ENCODE measurements around the gene ALS2CL. TPM values are rescaled to one million over a fixed set of nuclear protein-coding genes. Genes with fewer than 3 reads are reported as not detected.

The ALS2CL gene
- total and polyA plus RNA-seq, 2 experiments from 2014 or later: 2.0 to 3.1 TPM

GRCh38 chr3:46655271-46655670 lies 38.2 kb downstream of the ALS2CL start:
- Histone ChIP-seq H3K4me3 (no peak overlapping the region), H2AFZ (no peak overlapping the region), H3K36me3 (ENCODE audit: low read depth) (no peaks in the 10 kb centered on the region), H3K27ac (no peak overlapping the region), H3K79me2 (ENCODE audit: insufficient read depth) (no peaks in the 10 kb centered on the region), H3K27me3 (replicated peaks; ENCODE audit: insufficient read depth) (no peaks in the 10 kb centered on the region), H3K9me3 (ENCODE audit: low read depth) (no peaks in the 10 kb centered on the region), H3K9ac (no peak overlapping the region), H3K9me2 (ENCODE audit: insufficient read depth) (no peaks in the 10 kb centered on the region), H3K4me2 (ENCODE audit: unreplicated experiment) (no peak overlapping the region), H3K4me1 (ENCODE audit: insufficient read depth) (no peaks in the 10 kb centered on the region), H3F3A (ENCODE audit: insufficient read depth) (no peaks in the 10 kb centered on the region), H4K20me1 (ENCODE audit: insufficient read depth) (no peaks in the 10 kb centered on the region)
- WGBS, 2 experiments (ENCODE audit: low coverage in 1 of 2, low lambda C conversion rate in 2 of 2, missing lambda C conversion rate in 2 of 2): 36 to 51% methylated on average over 6 of the region's 6 CpGs
- in situ Hi-C loops (cut with MboI): no loop called here
- peak; percentile 61 for DNase-seq
- TF ChIP-seq EZH2phosphoT487 (IDR thresholded peaks at IDR 0.05; ENCODE audit: insufficient read depth, low read depth) (no peak), EZH2 (IDR thresholded peaks at IDR 0.05; ENCODE audit: insufficient read depth, poor library complexity, severe bottlenecking) (no peak)

- Histone ChIP-seq H3K4me2 (ENCODE audit: unreplicated experiment) (no peak overlapping the region), H3K9me2 (ENCODE audit: insufficient read depth) (no peaks in the 10 kb centered on the region), H3K9me3 (ENCODE audit: low read depth) (no peaks in the 10 kb centered on the region), H3K4me3 (no peak overlapping the region), H3K79me2 (ENCODE audit: insufficient read depth) (no peaks in the 10 kb centered on the region), H3K27ac (no peak overlapping the region), H3K36me3 (ENCODE audit: low read depth) (no peaks in the 10 kb centered on the region), H3K9ac (no peak overlapping the region), H3K4me1 (ENCODE audit: insufficient read depth) (peaks cover 7% of the 10 kb centered on the region; the same call in 1 of the 2 replicates), H3F3A (ENCODE audit: insufficient read depth) (no peaks in the 10 kb centered on the region), H2AFZ (no peak overlapping the region), H4K20me1 (ENCODE audit: insufficient read depth) (no peaks in the 10 kb centered on the region), H3K27me3 (replicated peaks; ENCODE audit: insufficient read depth) (no peaks in the 10 kb centered on the region)
- 16 to 23% methylated on average over 1 of the region's 1 CpG for WGBS, 2 experiments (ENCODE audit: low coverage in 1 of 2, low lambda C conversion rate in 2 of 2, missing lambda C conversion rate in 2 of 2)
- DNase-seq: no peak
- in situ Hi-C loops (cut with MboI): no loop called here
- no peak for TF ChIP-seq EZH2 (IDR thresholded peaks at IDR 0.05; ENCODE audit: insufficient read depth, poor library complexity, severe bottlenecking)
- TF ChIP-seq EZH2phosphoT487 (IDR thresholded peaks at IDR 0.05; ENCODE audit: insufficient read depth, low read depth): no peak
These were observed 42.4 kb downstream of the ALS2CL start for GRCh38 chr3:46651084-46651483.

DNA sequence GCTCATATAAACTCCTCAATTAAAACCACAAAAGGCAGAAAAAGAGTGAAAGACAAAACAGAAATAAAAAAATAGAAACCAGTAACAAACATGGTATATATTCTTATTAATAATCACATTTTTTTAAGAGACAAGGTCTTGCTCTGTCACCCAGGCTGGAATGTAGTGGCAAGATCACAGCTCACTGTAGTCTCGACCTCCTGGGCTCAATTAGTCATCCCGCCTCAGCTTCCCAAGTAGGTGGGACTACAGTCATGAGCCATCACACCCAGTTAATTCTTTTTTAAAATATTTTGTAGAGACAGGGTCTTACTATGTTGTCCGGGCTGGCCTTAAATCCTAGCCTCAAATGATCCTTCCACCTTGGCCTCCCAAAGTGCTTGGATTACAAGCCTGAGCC lies 44.0 kb downstream of the ALS2CL start:
- no peaks in the 10 kb centered on the region for H3K9me2 ChIP-seq (ENCODE audit: insufficient read depth)
- H3K4me3 ChIP-seq: no peak overlapping the region
- TF ChIP-seq EZH2 (IDR thresholded peaks at IDR 0.05; ENCODE audit: insufficient read depth, poor library complexity, severe bottlenecking) (no peak), EZH2phosphoT487 (IDR thresholded peaks at IDR 0.05; ENCODE audit: insufficient read depth, low read depth) (no peak)
- no peaks in the 10 kb centered on the region for H4K20me1 ChIP-seq (ENCODE audit: insufficient read depth)
- no peaks in the 10 kb centered on the region for H3F3A ChIP-seq (ENCODE audit: insufficient read depth)
- in situ Hi-C loops (cut with MboI): no loop called here
- no peaks in the 10 kb centered on the region for H3K9me3 ChIP-seq (ENCODE audit: low read depth)
- H3K4me1 ChIP-seq (ENCODE audit: insufficient read depth): peaks cover 7% of the 10 kb centered on the region; the same call in 1 of the 2 replicates
- no peaks in the 10 kb centered on the region for H3K79me2 ChIP-seq (ENCODE audit: insufficient read depth)
- no peak overlapping the region for H3K9ac ChIP-seq
- no peak overlapping the region for H2AFZ ChIP-seq
- peak; percentile 66 for DNase-seq
- no peaks in the 10 kb centered on the region for H3K27me3 ChIP-seq (replicated peaks; ENCODE audit: insufficient read depth)
- H3K36me3 ChIP-seq (ENCODE audit: low read depth): no peaks in the 10 kb centered on the region
- WGBS, 2 experiments (ENCODE audit: low coverage in 1 of 2, low lambda C conversion rate in 2 of 2, missing lambda C conversion rate in 2 of 2): 44 to 46% methylated on average over 3 of the region's 3 CpGs
- no peak overlapping the region for H3K27ac ChIP-seq
- H3K4me2 ChIP-seq (ENCODE audit: unreplicated experiment): no peak overlapping the region

GRCh38 chr3:46648096-46648495 lies 45.4 kb downstream of the ALS2CL start:
- no peaks in the 10 kb centered on the region for H3K79me2 ChIP-seq (ENCODE audit: insufficient read depth)
- H3K36me3 ChIP-seq (ENCODE audit: low read depth): no peaks in the 10 kb centered on the region
- peaks cover 7% of the 10 kb centered on the region; the same call in 1 of the 2 replicates for H3K4me1 ChIP-seq (ENCODE audit: insufficient read depth)
- TF ChIP-seq EZH2 (IDR thresholded peaks at IDR 0.05; ENCODE audit: insufficient read depth, poor library complexity, severe bottlenecking): no peak
- no peak for TF ChIP-seq EZH2phosphoT487 (IDR thresholded peaks at IDR 0.05; ENCODE audit: insufficient read depth, low read depth)
- no peak overlapping the region for H3K4me3 ChIP-seq
- H3K9ac ChIP-seq: no peak overlapping the region
- no peaks in the 10 kb centered on the region for H3K9me2 ChIP-seq (ENCODE audit: insufficient read depth)
- H3K9me3 ChIP-seq (ENCODE audit: low read depth): no peaks in the 10 kb centered on the region
- no peaks in the 10 kb centered on the region for H4K20me1 ChIP-seq (ENCODE audit: insufficient read depth)
- H3K27ac ChIP-seq: no peak overlapping the region
- 75 to 77% methylated on average over 2 of the region's 2 CpGs for WGBS, 2 experiments (ENCODE audit: low coverage in 1 of 2, low lambda C conversion rate in 2 of 2, missing lambda C conversion rate in 2 of 2)
- H2AFZ ChIP-seq: no peak overlapping the region
- no peak overlapping the region for H3K4me2 ChIP-seq (ENCODE audit: unreplicated experiment)
- in situ Hi-C loops (cut with MboI): no loop called here
- no peaks in the 10 kb centered on the region for H3K27me3 ChIP-seq (replicated peaks; ENCODE audit: insufficient read depth)
- no peaks in the 10 kb centered on the region for H3F3A ChIP-seq (ENCODE audit: insufficient read depth)
- DNase-seq: no peak

DNA sequence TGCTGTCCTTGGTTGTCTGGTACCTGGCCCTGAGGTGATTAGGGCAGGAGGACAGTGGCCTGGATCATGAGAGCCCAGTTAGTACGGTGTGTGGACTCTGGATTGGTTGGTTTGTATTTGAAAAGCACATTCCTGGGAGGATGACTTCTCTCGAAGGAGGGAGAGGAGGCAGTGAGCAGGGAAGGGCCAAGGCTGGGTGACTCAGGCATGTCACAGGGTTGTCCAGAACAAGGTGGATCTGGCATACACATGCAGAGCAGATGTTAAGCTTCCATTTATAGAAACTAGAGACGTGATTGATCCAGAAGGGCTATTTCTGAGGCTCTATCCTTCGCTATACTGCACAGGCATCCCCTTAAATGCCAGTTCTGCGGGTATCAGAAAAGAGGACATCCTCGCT lies 46.8 kb downstream of the ALS2CL start:
- Histone ChIP-seq H4K20me1 (ENCODE audit: insufficient read depth) (no peaks in the 10 kb centered on the region), H3K9me3 (ENCODE audit: low read depth) (no peaks in the 10 kb centered on the region), H3K27ac (no peak overlapping the region), H3K79me2 (ENCODE audit: insufficient read depth) (no peaks in the 10 kb centered on the region), H3K4me3 (no peak overlapping the region), H2AFZ (no peak overlapping the region), H3K27me3 (replicated peaks; ENCODE audit: insufficient read depth) (no peaks in the 10 kb centered on the region), H3K4me2 (ENCODE audit: unreplicated experiment) (no peak overlapping the region), H3F3A (ENCODE audit: insufficient read depth) (no peaks in the 10 kb centered on the region), H3K9ac (no peak overlapping the region), H3K36me3 (ENCODE audit: low read depth) (no peaks in the 10 kb centered on the region), H3K4me1 (ENCODE audit: insufficient read depth) (peaks cover 7% of the 10 kb centered on the region; the same call in 1 of the 2 replicates), H3K9me2 (ENCODE audit: insufficient read depth) (no peaks in the 10 kb centered on the region)
- peak; percentile 88 for DNase-seq
- WGBS, 2 experiments (ENCODE audit: low coverage in 1 of 2, low lambda C conversion rate in 2 of 2, missing lambda C conversion rate in 2 of 2): 44 to 46% methylated on average over 6 of the region's 6 CpGs
- TF ChIP-seq EZH2phosphoT487 (IDR thresholded peaks at IDR 0.05; ENCODE audit: insufficient read depth, low read depth): no peak
- TF ChIP-seq EZH2 (IDR thresholded peaks at IDR 0.05; ENCODE audit: insufficient read depth, poor library complexity, severe bottlenecking): no peak
- in situ Hi-C loops (cut with MboI): no loop called here

Data from GM23248 (cell line).